Calu3 (cell line): ENCODE measurements around the gene PPP1R13B. TPM values are rescaled to one million over a fixed set of nuclear protein-coding genes. Genes with fewer than 3 reads are reported as not detected.

Experiments
- BruUV-seq: library from RNA; stranded (reverse); fragments of 400-500 nt; replicated peaks from 2 replicates; lab custom pipeline; 2021; lab: Mats Ljungman, UMichigan
- CTCF ChIA-PET: fragments of 300-600 bp; sonication (Branson Sonifier 250); formaldehyde crosslinking; loops from one replicate; lab custom pipeline; 2022; ENCODE audit warnings: antibody characterized with exemption; lab: Charles Lee
- DNase-seq: peaks from one replicate; pipeline ENCODE4 v3.0.0; 2022
- H3K27ac Mint-ChIP-seq: one replicate; pipeline ENCODE4 v1.8.0; 2022; ENCODE audit warnings: mixed read lengths; ENCODE audit not compliant: unreplicated experiment
- H3K27me3 Mint-ChIP-seq: one replicate; pipeline ENCODE4 v1.8.0; 2022; ENCODE audit warnings: mixed read lengths; ENCODE audit not compliant: unreplicated experiment
- H3K36me3 Mint-ChIP-seq: one replicate; pipeline ENCODE4 v1.8.0; 2022; ENCODE audit warnings: mild to moderate bottlenecking, moderate library complexity, mixed read lengths; ENCODE audit not compliant: insufficient read depth, unreplicated experiment
- H3K4me1 Mint-ChIP-seq: one replicate; pipeline ENCODE4 v1.8.0; 2022; ENCODE audit warnings: mild to moderate bottlenecking, low read depth, mixed read lengths; ENCODE audit not compliant: unreplicated experiment
- H3K4me3 Mint-ChIP-seq: one replicate; pipeline ENCODE4 v1.8.0; 2022; ENCODE audit warnings: mild to moderate bottlenecking, low read depth, moderate library complexity, mixed read lengths; ENCODE audit not compliant: unreplicated experiment
- H3K9me3 Mint-ChIP-seq: one replicate; pipeline ENCODE4 v1.8.0; 2022; ENCODE audit warnings: low read depth, mixed read lengths; ENCODE audit not compliant: unreplicated experiment
- CTCF ChIP-seq: fragments of 200-600 bp; IDR thresholded peaks from one replicate; pipeline ENCODE4 v1.8.0; 2022; ENCODE audit warnings: antibody characterized with exemption; ENCODE audit not compliant: unreplicated experiment
- intact Hi-C: fragments of 100-400 bp; cut with micrococcal nuclease; formaldehyde crosslinking; loops from one replicate; pipeline ENCODE4 v1.10.0; 2022; ENCODE audit not compliant: unreplicated experiment
- total RNA-seq: library from RNA; stranded (reverse); gene quantifications from 2 replicates; pipeline ENCODE4 v1.2.3, GENCODE V29; 2022

PPP1R13B gene
- total RNA-seq, 1 experiment from 2014 or later: 27.7 TPM

DNA sequence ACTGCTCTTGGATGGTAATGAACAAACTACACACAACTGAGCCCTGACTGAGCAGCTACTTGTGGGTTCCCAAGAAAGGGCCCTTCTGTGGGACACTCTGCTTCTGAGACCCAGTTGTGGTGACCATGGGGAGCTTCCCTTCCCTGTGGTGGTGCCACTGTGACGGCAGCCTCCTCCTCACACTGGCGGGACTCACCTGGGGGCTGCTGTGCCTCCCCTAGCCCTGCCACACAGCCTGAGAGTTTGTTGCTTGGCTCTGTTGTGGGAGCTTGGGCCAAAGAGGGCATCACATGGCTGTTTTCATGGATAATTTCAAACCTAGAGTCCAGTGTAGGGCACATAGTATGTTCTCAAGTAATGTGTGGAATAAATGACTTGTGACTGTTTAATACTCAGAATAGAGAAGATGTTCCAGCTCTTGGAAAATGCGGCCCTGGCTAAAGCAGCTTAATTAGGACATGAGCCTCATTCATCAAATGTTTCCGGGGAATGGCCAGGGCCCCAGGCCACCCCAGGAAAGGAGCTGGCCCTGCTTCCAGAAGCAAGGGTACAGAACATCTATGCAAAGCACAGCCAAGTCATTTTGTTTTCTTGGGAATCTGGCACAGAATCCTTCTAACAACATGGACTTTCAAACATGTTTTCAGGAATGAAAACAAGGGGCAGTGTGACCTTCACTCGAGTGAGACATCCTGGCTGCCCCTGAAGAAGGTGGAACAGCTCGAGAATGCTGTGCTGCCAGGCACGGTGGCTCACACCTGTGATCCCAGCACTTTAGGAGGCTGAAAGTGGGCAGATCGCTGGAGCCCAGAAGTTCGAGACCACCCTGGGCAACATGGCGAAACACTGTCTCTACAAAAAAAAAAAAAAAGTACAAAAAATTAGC is 110.6 kb downstream of the PPP1R13B start:
- H3K4me3 Mint-ChIP-seq: no peak overlapping the region
- H3K27ac Mint-ChIP-seq: no peak overlapping the region
- intact Hi-C loops: no loop called here
- peaks cover 29% of the 10 kb centered on the region for H3K36me3 Mint-ChIP-seq
- CTCF ChIA-PET: no interaction called here
- no peaks in the 10 kb centered on the region for H3K4me1 Mint-ChIP-seq
- DNase-seq: no peak
- H3K27me3 Mint-ChIP-seq: no peaks in the 10 kb centered on the region
- no peaks in the 10 kb centered on the region for H3K9me3 Mint-ChIP-seq
- BruUV-seq: no TSS peak
- no peak for TF ChIP-seq CTCF

GRCh38 chr14:103735815-103736545 is 111.4 kb downstream of the PPP1R13B start:
- Mint-ChIP-seq H3K4me1 (no peaks in the 10 kb centered on the region), H3K4me3 (no peak overlapping the region), H3K36me3 (peaks cover 33% of the 10 kb centered on the region), H3K27me3 (no peaks in the 10 kb centered on the region), H3K9me3 (no peaks in the 10 kb centered on the region), H3K27ac (no peak overlapping the region)
- no peak for TF ChIP-seq CTCF
- no TSS peak for BruUV-seq
- CTCF ChIA-PET: no interaction called here
- intact Hi-C loops: no loop called here
- no peak for DNase-seq

DNA sequence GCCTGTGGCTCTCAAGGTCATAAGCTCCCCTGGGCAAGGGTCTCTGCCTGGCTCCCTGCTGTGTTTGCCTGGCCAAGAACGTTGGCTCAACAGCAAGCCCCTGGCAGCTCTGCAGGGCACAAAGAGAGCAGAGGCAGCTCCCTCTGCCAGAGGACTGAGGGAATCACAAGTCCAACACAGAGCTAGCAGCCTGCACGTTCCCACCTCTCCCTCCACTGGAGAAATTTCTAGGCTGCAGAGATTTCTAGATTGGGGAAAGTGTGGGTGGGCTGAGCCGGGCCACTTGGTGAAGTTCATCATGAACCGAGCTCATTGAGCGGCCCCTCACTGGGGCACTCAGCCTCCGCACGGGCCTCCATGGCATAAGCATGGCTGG is 111.9 kb downstream of the PPP1R13B start:
- H3K4me3 Mint-ChIP-seq: no peak overlapping the region
- DNase-seq: no peak
- no peaks in the 10 kb centered on the region for H3K4me1 Mint-ChIP-seq
- no peak for TF ChIP-seq CTCF
- peaks cover 39% of the 10 kb centered on the region for H3K36me3 Mint-ChIP-seq
- CTCF ChIA-PET: no interaction called here
- H3K27ac Mint-ChIP-seq: no peak overlapping the region
- intact Hi-C loops: no loop called here
- H3K27me3 Mint-ChIP-seq: no peaks in the 10 kb centered on the region
- BruUV-seq: no TSS peak
- H3K9me3 Mint-ChIP-seq: no peaks in the 10 kb centered on the region

DNA sequence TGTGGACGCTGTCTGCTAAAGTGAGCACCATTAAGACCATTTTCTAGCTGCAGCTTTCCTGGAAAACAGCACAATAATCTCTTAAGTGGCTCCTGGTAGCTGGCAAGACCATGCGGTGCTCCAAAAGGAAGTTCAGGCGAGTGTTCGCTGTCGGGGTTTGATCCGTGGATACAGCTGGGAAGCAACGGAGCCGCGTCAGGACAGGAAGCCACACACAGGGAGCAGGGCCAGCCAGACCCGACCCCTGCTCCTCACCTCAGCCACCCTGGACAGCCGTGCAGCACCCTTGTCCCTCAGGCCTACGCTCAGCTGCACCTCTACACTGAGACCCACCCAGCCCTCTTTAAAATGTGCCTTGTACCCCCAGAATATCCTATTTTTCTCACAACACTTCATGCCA is 112.4 kb downstream of the PPP1R13B start:
- CTCF ChIA-PET: no interaction called here
- H3K4me3 Mint-ChIP-seq: no peak overlapping the region
- intact Hi-C loops: no loop called here
- DNase-seq: no peak
- H3K4me1 Mint-ChIP-seq: no peaks in the 10 kb centered on the region
- H3K9me3 Mint-ChIP-seq: no peaks in the 10 kb centered on the region
- TF ChIP-seq CTCF: no peak
- peaks cover 43% of the 10 kb centered on the region for H3K36me3 Mint-ChIP-seq
- H3K27me3 Mint-ChIP-seq: no peaks in the 10 kb centered on the region
- H3K27ac Mint-ChIP-seq: no peak overlapping the region
- BruUV-seq: no TSS peak
